Measurements from ENCODE around the gene UBXN6. TPM values are rescaled to one million over a fixed set of nuclear protein-coding genes. Genes with fewer than 3 reads are reported as not detected.
A peak's percentile ranks its signal among the peaks of the same experiment; 100 is the strongest.

The UBXN6 gene
- total RNA-seq, 1 donor from 2014 or later, result 45.7 TPM

- DNase-seq (ENCODE audit: low spot score), result no peak
- Mint-ChIP-seq H3K27me3 (ENCODE audit: unreplicated experiment) (peaks cover 4% of the 10 kb centered on the region), H3K36me3 (ENCODE audit: low read depth, unreplicated experiment) (peaks cover 16% of the 10 kb centered on the region), H3K9me3 (ENCODE audit: unreplicated experiment) (no peaks in the 10 kb centered on the region), H3K4me3 (ENCODE audit: unreplicated experiment) (no peak overlapping the region), H3K4me1 (ENCODE audit: unreplicated experiment) (peaks cover 3% of the 10 kb centered on the region), H3K27ac (ENCODE audit: unreplicated experiment) (no peak overlapping the region)
- TF ChIP-seq CTCF (IDR thresholded peaks at IDR 0.05; ENCODE audit: unreplicated experiment), result no peak
Observed at GRCh38 chr19:4437103-4437502, 20.5 kb downstream of the UBXN6 start.

GRCh38 chr19:4436231-4436630 lies 21.4 kb downstream of the UBXN6 start:
- H3K9me3 Mint-ChIP-seq (ENCODE audit: unreplicated experiment), result no peaks in the 10 kb centered on the region
- no peak overlapping the region for H3K27ac Mint-ChIP-seq (ENCODE audit: unreplicated experiment)
- no peak for DNase-seq (ENCODE audit: low spot score)
- H3K36me3 Mint-ChIP-seq (ENCODE audit: low read depth, unreplicated experiment), result peaks cover 18% of the 10 kb centered on the region
- peaks cover 2% of the 10 kb centered on the region for H3K27me3 Mint-ChIP-seq (ENCODE audit: unreplicated experiment)
- no peak for TF ChIP-seq CTCF (IDR thresholded peaks at IDR 0.05; ENCODE audit: unreplicated experiment)
- no peak overlapping the region for H3K4me3 Mint-ChIP-seq (ENCODE audit: unreplicated experiment)
- no peaks in the 10 kb centered on the region for H3K4me1 Mint-ChIP-seq (ENCODE audit: unreplicated experiment)

GRCh38 chr19:4434391-4434790 lies 23.2 kb downstream of the UBXN6 start:
- DNase-seq (ENCODE audit: low spot score), result no peak
- H3K4me3 Mint-ChIP-seq (ENCODE audit: unreplicated experiment), result peak overlapping the region; percentile 82
- TF ChIP-seq CTCF (IDR thresholded peaks at IDR 0.05; ENCODE audit: unreplicated experiment), result no peak
- no peaks in the 10 kb centered on the region for H3K9me3 Mint-ChIP-seq (ENCODE audit: unreplicated experiment)
- no peak overlapping the region for H3K27ac Mint-ChIP-seq (ENCODE audit: unreplicated experiment)
- peaks cover 34% of the 10 kb centered on the region for H3K36me3 Mint-ChIP-seq (ENCODE audit: low read depth, unreplicated experiment)
- H3K27me3 Mint-ChIP-seq (ENCODE audit: unreplicated experiment), result no peaks in the 10 kb centered on the region
- H3K4me1 Mint-ChIP-seq (ENCODE audit: unreplicated experiment), result no peaks in the 10 kb centered on the region

GRCh38 chr19:4432918-4433506 lies 24.6 kb downstream of the UBXN6 start:
- Mint-ChIP-seq H3K4me3 (ENCODE audit: unreplicated experiment) (no peak overlapping the region), H3K36me3 (ENCODE audit: low read depth, unreplicated experiment) (peaks cover 39% of the 10 kb centered on the region), H3K27ac (ENCODE audit: unreplicated experiment) (no peak overlapping the region), H3K27me3 (ENCODE audit: unreplicated experiment) (peaks cover 2% of the 10 kb centered on the region), H3K4me1 (ENCODE audit: unreplicated experiment) (no peaks in the 10 kb centered on the region), H3K9me3 (ENCODE audit: unreplicated experiment) (no peaks in the 10 kb centered on the region)
- DNase-seq (ENCODE audit: low spot score), result no peak
- TF ChIP-seq CTCF (IDR thresholded peaks at IDR 0.05; ENCODE audit: unreplicated experiment), result no peak

GRCh38 chr19:4431808-4432674 lies 25.6 kb downstream of the UBXN6 start:
- H3K9me3 Mint-ChIP-seq (ENCODE audit: unreplicated experiment), result no peaks in the 10 kb centered on the region
- no peak for TF ChIP-seq CTCF (IDR thresholded peaks at IDR 0.05; ENCODE audit: unreplicated experiment)
- no peaks in the 10 kb centered on the region for H3K4me1 Mint-ChIP-seq (ENCODE audit: unreplicated experiment)
- H3K36me3 Mint-ChIP-seq (ENCODE audit: low read depth, unreplicated experiment), result peaks cover 39% of the 10 kb centered on the region
- no peak overlapping the region for H3K27ac Mint-ChIP-seq (ENCODE audit: unreplicated experiment)
- H3K4me3 Mint-ChIP-seq (ENCODE audit: unreplicated experiment), result peak overlapping the region; percentile 38
- H3K27me3 Mint-ChIP-seq (ENCODE audit: unreplicated experiment), result peaks cover 2% of the 10 kb centered on the region
- no peak for DNase-seq (ENCODE audit: low spot score)

Measured in endothelial cell (in vitro differentiated cells).